Gastroesophageal sphincter (tissue), 3 donors: Measurements from ENCODE around the gene RESF1.

Experiments
- CTCF ChIP-seq, 4 experiments: fragments of 200-600 bp in 2 of 4; fragments of 450-650 bp in 2 of 4; sonication (generic) in 1 of 4; IDR thresholded peaks; one replicate each; pipeline ENCODE4 v1.5.1; 2017 to 2019; ENCODE audit warnings: antibody characterized with exemption in 4 of 4, mild to moderate bottlenecking in 2 of 4, moderate library complexity in 2 of 4
- POLR2A ChIP-seq, 2 donors: fragments of 450-650 bp; IDR thresholded peaks; one replicate each; pipeline ENCODE4 v1.6.1; 2017; ENCODE audit warnings: antibody characterized with exemption in 2 of 2, mild to moderate bottlenecking in 2 of 2, moderate library complexity in 1 of 2

- no peak for TF ChIP-seq CTCF (IDR thresholded peaks at IDR 0.05)
- TF ChIP-seq POLR2A (IDR thresholded peaks at IDR 0.05), result no peak
Measured at GRCh38 chr12:31966558-31967205, 7.5 kb downstream of the RESF1 start.
